ENCODE data around the gene PI4KA. TPM values are rescaled to one million over a fixed set of nuclear protein-coding genes. Genes with fewer than 3 reads are reported as not detected.

PI4KA gene
- total and polyA plus RNA-seq, 5 donors from 2014 or later: 38.9 to 182 (median 44.5) TPM

- Mint-ChIP-seq H3K4me1 (peaks cover 0 to 3% (median 2%) of the 10 kb centered on the region in 4 donors), H3K27ac (peak overlapping the region in 2 of 3 donors; percentile 37 to 38), H3K36me3 (peaks cover 16% of the 10 kb centered on the region), H3K27me3 (no peaks in the 10 kb centered on the region), H3K4me3 (no peak overlapping the region), H3K9me3 (no peaks in the 10 kb centered on the region)
- Histone ChIP-seq H3K36me3 (ENCODE audit: control insufficient read depth, insufficient read depth, low read length) (peaks cover 32% of the 10 kb centered on the region), H3K4me3 (ENCODE audit: low read depth, low read length) (no peak overlapping the region), H3K27me3 (ENCODE audit: control insufficient read depth, insufficient read depth, low read length) (no peaks in the 10 kb centered on the region), H3K9me3 (ENCODE audit: control insufficient read depth in 2 of 2, low read length in 2 of 2) (no peaks in the 10 kb centered on the region), H3K27ac (ENCODE audit: insufficient read depth, low read length, poor library complexity, severe bottlenecking) (no peak overlapping the region), H3K4me1 (ENCODE audit: control insufficient read depth, insufficient read depth, low read length, poor library complexity, severe bottlenecking) (no peaks in the 10 kb centered on the region)
- no peak for DNase-seq
- no peak for ATAC-seq (ENCODE audit: low read depth in 2 of 2)
Measured at GRCh38 chr22:20779014-20779817, 79.4 kb downstream of the PI4KA start.

GRCh38 chr22:20777420-20778177 is 81.0 kb downstream of the PI4KA start:
- Mint-ChIP-seq H3K27ac (peak overlapping the region in 1 of 3 donors; percentile 42), H3K9me3 (no peaks in the 10 kb centered on the region), H3K4me1 (peaks cover 0 to 2% (median 0%) of the 10 kb centered on the region in 4 donors), H3K36me3 (peaks cover 16% of the 10 kb centered on the region), H3K27me3 (no peaks in the 10 kb centered on the region), H3K4me3 (no peak overlapping the region)
- H3K4me3 ChIP-seq (ENCODE audit: low read depth, low read length): no peak overlapping the region
- H3K4me1 ChIP-seq (ENCODE audit: control insufficient read depth, insufficient read depth, low read length, poor library complexity, severe bottlenecking): no peaks in the 10 kb centered on the region
- H3K36me3 ChIP-seq (ENCODE audit: control insufficient read depth, insufficient read depth, low read length): peaks cover 27% of the 10 kb centered on the region
- no peak overlapping the region for H3K27ac ChIP-seq (ENCODE audit: insufficient read depth, low read length, poor library complexity, severe bottlenecking)
- peak in 1 of 3 donors; percentile 12 for DNase-seq
- H3K9me3 ChIP-seq (ENCODE audit: control insufficient read depth in 2 of 2, low read length in 2 of 2): no peaks in the 10 kb centered on the region
- H3K27me3 ChIP-seq (ENCODE audit: control insufficient read depth, insufficient read depth, low read length): no peaks in the 10 kb centered on the region
- no peak for ATAC-seq (ENCODE audit: low read depth in 2 of 2)

GRCh38 chr22:20776624-20777405 is 81.8 kb downstream of the PI4KA start:
- H3K4me1 Mint-ChIP-seq: peaks cover 0 to 2% (median 0%) of the 10 kb centered on the region in 4 donors
- H3K9me3 Mint-ChIP-seq: no peaks in the 10 kb centered on the region
- H3K9me3 ChIP-seq (ENCODE audit: control insufficient read depth in 2 of 2, low read length in 2 of 2): no peaks in the 10 kb centered on the region
- no peaks in the 10 kb centered on the region for H3K4me1 ChIP-seq (ENCODE audit: control insufficient read depth, insufficient read depth, low read length, poor library complexity, severe bottlenecking)
- no peaks in the 10 kb centered on the region for H3K27me3 ChIP-seq (ENCODE audit: control insufficient read depth, insufficient read depth, low read length)
- H3K4me3 Mint-ChIP-seq: no peak overlapping the region
- no peaks in the 10 kb centered on the region for H3K27me3 Mint-ChIP-seq
- H3K27ac Mint-ChIP-seq: no peak overlapping the region
- peaks cover 20% of the 10 kb centered on the region for H3K36me3 Mint-ChIP-seq
- ATAC-seq (ENCODE audit: low read depth in 2 of 2) (no peak), DNase-seq (no peak)
- peaks cover 33% of the 10 kb centered on the region for H3K36me3 ChIP-seq (ENCODE audit: control insufficient read depth, insufficient read depth, low read length)
- H3K4me3 ChIP-seq (ENCODE audit: low read depth, low read length): no peak overlapping the region
- H3K27ac ChIP-seq (ENCODE audit: insufficient read depth, low read length, poor library complexity, severe bottlenecking): no peak overlapping the region

- no peak overlapping the region for H3K4me3 ChIP-seq (ENCODE audit: low read depth, low read length)
- peaks cover 0 to 2% (median 0%) of the 10 kb centered on the region in 4 donors for H3K4me1 Mint-ChIP-seq
- H3K27me3 ChIP-seq (ENCODE audit: control insufficient read depth, insufficient read depth, low read length): no peaks in the 10 kb centered on the region
- H3K27ac Mint-ChIP-seq: peak overlapping the region in 2 of 3 donors; percentile 32 to 71
- H3K9me3 Mint-ChIP-seq: no peaks in the 10 kb centered on the region
- peaks cover 25% of the 10 kb centered on the region for H3K36me3 ChIP-seq (ENCODE audit: control insufficient read depth, insufficient read depth, low read length)
- H3K27ac ChIP-seq (ENCODE audit: insufficient read depth, low read length, poor library complexity, severe bottlenecking): no peak overlapping the region
- H3K27me3 Mint-ChIP-seq: no peaks in the 10 kb centered on the region
- H3K4me1 ChIP-seq (ENCODE audit: control insufficient read depth, insufficient read depth, low read length, poor library complexity, severe bottlenecking): no peaks in the 10 kb centered on the region
- peaks cover 20% of the 10 kb centered on the region for H3K36me3 Mint-ChIP-seq
- no peak overlapping the region for H3K4me3 Mint-ChIP-seq
- DNase-seq (no peak), ATAC-seq (ENCODE audit: low read depth in 2 of 2) (no peak)
- no peaks in the 10 kb centered on the region for H3K9me3 ChIP-seq (ENCODE audit: control insufficient read depth in 2 of 2, low read length in 2 of 2)
Measured at GRCh38 chr22:20775342-20775895, 83.2 kb downstream of the PI4KA start.

- peaks cover 16% of the 10 kb centered on the region for H3K36me3 Mint-ChIP-seq
- no peak for ATAC-seq (ENCODE audit: low read depth in 2 of 2)
Measured at GRCh38 chr22:20774882-20775281, 83.7 kb downstream of the PI4KA start.

GRCh38 chr22:20773793-20774212 is 84.8 kb downstream of the PI4KA start, which contains the start of gene SERPIND1:
Gene SERPIND1 (plus strand): TSS chr22:20774113. CDS start chr22:20779313, 5,200 bp downstream.
- Histone ChIP-seq H3K4me3 (ENCODE audit: low read depth, low read length) (no peak within 1 kb of the TSS), H3K9me3 (ENCODE audit: control insufficient read depth in 2 of 2, low read length in 2 of 2) (no peaks in the 10 kb centered on the region), H3K4me1 (ENCODE audit: control insufficient read depth, insufficient read depth, low read length, poor library complexity, severe bottlenecking) (no peaks in the 10 kb centered on the region), H3K36me3 (ENCODE audit: control insufficient read depth, insufficient read depth, low read length) (peaks cover 16% of the 10 kb centered on the region), H3K27ac (ENCODE audit: insufficient read depth, low read length, poor library complexity, severe bottlenecking) (no peak within 1 kb of the TSS), H3K27me3 (ENCODE audit: control insufficient read depth, insufficient read depth, low read length) (no peaks in the 10 kb centered on the region)
- H3K4me3 Mint-ChIP-seq: no peak within 1 kb of the TSS
- no peaks in the 10 kb centered on the region for H3K27me3 Mint-ChIP-seq
- DNase-seq (no peak), ATAC-seq (ENCODE audit: low read depth in 2 of 2) (no peak)
- H3K9me3 Mint-ChIP-seq: no peaks in the 10 kb centered on the region
- H3K4me1 Mint-ChIP-seq: peaks cover 0 to 4% (median 0%) of the 10 kb centered on the region in 4 donors
- peaks cover 7% of the 10 kb centered on the region for H3K36me3 Mint-ChIP-seq
- peak within 1 kb of the TSS in 1 of 3 donors; percentile 71 for H3K27ac Mint-ChIP-seq

More at GRCh38 chr22:20774882-20775281, 83.7 kb downstream of the PI4KA start:
- Histone ChIP-seq H3K36me3 (ENCODE audit: control insufficient read depth, insufficient read depth, low read length) (peaks cover 21% of the 10 kb centered on the region), H3K4me3 (ENCODE audit: low read depth, low read length) (no peak overlapping the region), H3K9me3 (ENCODE audit: control insufficient read depth in 2 of 2, low read length in 2 of 2) (no peaks in the 10 kb centered on the region), H3K27ac (ENCODE audit: insufficient read depth, low read length, poor library complexity, severe bottlenecking) (no peak overlapping the region), H3K27me3 (ENCODE audit: control insufficient read depth, insufficient read depth, low read length) (no peaks in the 10 kb centered on the region), H3K4me1 (ENCODE audit: control insufficient read depth, insufficient read depth, low read length, poor library complexity, severe bottlenecking) (no peaks in the 10 kb centered on the region)
- H3K4me3 Mint-ChIP-seq: no peak overlapping the region
- H3K9me3 Mint-ChIP-seq: no peaks in the 10 kb centered on the region
- H3K27me3 Mint-ChIP-seq: no peaks in the 10 kb centered on the region
- H3K27ac Mint-ChIP-seq: peak overlapping the region in 1 of 3 donors; percentile 71
- DNase-seq: no peak
- H3K4me1 Mint-ChIP-seq: peaks cover 0 to 2% (median 0%) of the 10 kb centered on the region in 4 donors
